GM12874 (cell line): ENCODE results near the gene THAP5.

ENCODE experiments used
- CTCF ChIP-seq: IDR thresholded peaks from 2 replicates; pipeline ENCODE4 v1.5.1; 2011; ENCODE audit warnings: low read depth, mild to moderate bottlenecking, control low read depth, low read length, moderate library complexity; ENCODE audit not compliant: insufficient read depth

THAP5 gene

GRCh38 chr7:108525985-108526767 is 43.3 kb downstream of the THAP5 start, which contains the start of gene PNPLA8:
Gene PNPLA8 (minus strand): TSS chr7:108526135. CDS start chr7:108515491, 10,644 bp downstream.
- TF ChIP-seq CTCF, result no peak

GRCh38 chr7:108525327-108525984 is 44.0 kb downstream of the THAP5 start:
- TF ChIP-seq CTCF, result no peak

- TF ChIP-seq CTCF, result no peak
Measured at GRCh38 chr7:108522780-108523179, 46.7 kb downstream of the THAP5 start.

- TF ChIP-seq CTCF, result no peak
Measured at GRCh38 chr7:108517951-108518350, 51.6 kb downstream of the THAP5 start.

GRCh38 chr7:108515630-108516029 is 53.9 kb downstream of the THAP5 start:
- no peak for TF ChIP-seq CTCF

- TF ChIP-seq CTCF, result no peak
Measured at GRCh38 chr7:108515013-108515412, 54.5 kb downstream of the THAP5 start.
